Measurements from ENCODE around the gene C8B. TPM values are rescaled to one million over a fixed set of nuclear protein-coding genes. Genes with fewer than 3 reads are reported as not detected.

C8B gene
- total and polyA plus RNA-seq, 2 donors (not counting 1 experiment from before 2014, with no cell fraction given) = not detected

DNA sequence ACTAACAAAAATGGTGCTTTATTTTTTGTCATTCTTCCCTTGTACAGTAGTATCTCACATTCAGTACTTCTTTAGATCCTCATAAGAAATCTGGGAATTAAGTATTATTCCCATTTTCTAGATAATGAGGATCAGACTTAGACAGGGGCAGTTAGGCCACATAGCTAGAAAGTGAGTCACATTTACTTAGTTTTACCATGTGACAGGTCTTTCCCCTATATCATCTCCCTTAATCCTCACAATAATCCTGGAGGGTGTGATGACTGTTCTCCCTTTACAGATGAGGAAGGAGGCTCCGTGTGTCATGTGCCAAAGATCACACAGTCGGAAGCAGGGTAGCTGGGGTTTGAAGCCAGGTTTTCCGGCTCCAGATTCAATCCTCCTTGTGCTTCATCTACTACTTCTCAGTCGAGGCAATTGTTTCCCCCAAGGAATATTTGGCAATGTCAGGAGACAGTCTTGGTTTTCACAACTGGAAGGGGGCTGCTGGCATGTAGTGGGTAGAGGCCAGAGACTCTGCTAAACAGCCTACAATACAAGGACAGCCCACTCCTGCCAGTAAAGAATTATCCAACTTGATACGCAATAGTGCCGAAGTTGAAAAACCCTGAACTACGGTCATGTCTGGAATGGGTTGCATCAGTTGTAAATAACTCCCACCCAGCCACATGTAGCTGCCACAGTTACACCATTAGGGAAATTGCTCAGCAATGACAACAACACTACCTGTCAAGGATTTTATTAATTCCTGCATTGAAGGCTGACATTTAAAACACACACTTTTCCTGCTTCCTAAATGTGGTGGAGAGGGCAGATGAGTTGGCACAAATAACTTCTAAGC lies 54.5 kb downstream of the C8B start:
- no peak for DNase-seq
- no peak overlapping the region for H3K4me3 ChIP-seq (ENCODE audit: control extremely low read depth in 1 of 5, extremely low read depth in 1 of 5, insufficient read depth in 1 of 5, low read depth in 2 of 5, low read length in 4 of 5)
- H3K36me3 ChIP-seq (replicated peaks in 1 of 2; ENCODE audit: control extremely low read depth in 1 of 2, control insufficient read depth in 1 of 2, extremely low read depth in 1 of 2, insufficient read depth in 2 of 2, low read length in 1 of 2) = no peaks in the 10 kb centered on the region
- H3K27ac ChIP-seq (ENCODE audit: low read length in 2 of 2) = no peak overlapping the region
- H3K4me1 ChIP-seq (ENCODE audit: control insufficient read depth in 2 of 2, insufficient read depth in 2 of 2, low read length in 2 of 2) = no peaks in the 10 kb centered on the region
- no peaks in the 10 kb centered on the region for H3K9me3 ChIP-seq (ENCODE audit: control extremely low read depth in 1 of 3, control insufficient read depth in 2 of 3, insufficient read depth in 1 of 3, low read length in 2 of 3)
- WGBS (ENCODE audit: insufficient coverage) = no CpG with 5 or more reads among the region's 7 CpGs
- no peak overlapping the region for H3K4me2 ChIP-seq (replicated peaks; ENCODE audit: low read depth, low read length, poor library complexity, severe bottlenecking)
- H3K9ac ChIP-seq (ENCODE audit: low read length) = no peak overlapping the region
- Mint-ChIP-seq H3K9me3 (ENCODE audit: insufficient read depth) (peaks cover 2% of the 10 kb centered on the region), H3K4me3 (no peak overlapping the region), H3K27ac (no peak overlapping the region), H3K27me3 (peaks cover 6% of the 10 kb centered on the region), H3K4me1 (no peaks in the 10 kb centered on the region)
- POLR2A ChIA-PET = no interaction called here
- CTCF ChIA-PET = interaction anchor here (0.7 kb wide), 1 partner anchor 190 kb away, joined by 3 read pairs; no protein-coding TSS in a partner anchor
- intact Hi-C loops (cut with micrococcal nuclease) = no loop called here
- no peaks in the 10 kb centered on the region for H3K27me3 ChIP-seq (replicated peaks in 1 of 4; ENCODE audit: control extremely low read depth in 1 of 4, control insufficient read depth in 3 of 4, insufficient read depth in 4 of 4, low read length in 3 of 4)
- H4K20me1 ChIP-seq (ENCODE audit: control insufficient read depth, insufficient read depth, low read length, poor library complexity, severe bottlenecking) = no peaks in the 10 kb centered on the region
- H3K79me2 ChIP-seq (ENCODE audit: control insufficient read depth, insufficient read depth, low read length) = no peaks in the 10 kb centered on the region
- H2AFZ ChIP-seq (ENCODE audit: insufficient read depth, low read depth, low read length, poor library complexity, severe bottlenecking) = no peak overlapping the region
- TF ChIP-seq, protein P1, sequence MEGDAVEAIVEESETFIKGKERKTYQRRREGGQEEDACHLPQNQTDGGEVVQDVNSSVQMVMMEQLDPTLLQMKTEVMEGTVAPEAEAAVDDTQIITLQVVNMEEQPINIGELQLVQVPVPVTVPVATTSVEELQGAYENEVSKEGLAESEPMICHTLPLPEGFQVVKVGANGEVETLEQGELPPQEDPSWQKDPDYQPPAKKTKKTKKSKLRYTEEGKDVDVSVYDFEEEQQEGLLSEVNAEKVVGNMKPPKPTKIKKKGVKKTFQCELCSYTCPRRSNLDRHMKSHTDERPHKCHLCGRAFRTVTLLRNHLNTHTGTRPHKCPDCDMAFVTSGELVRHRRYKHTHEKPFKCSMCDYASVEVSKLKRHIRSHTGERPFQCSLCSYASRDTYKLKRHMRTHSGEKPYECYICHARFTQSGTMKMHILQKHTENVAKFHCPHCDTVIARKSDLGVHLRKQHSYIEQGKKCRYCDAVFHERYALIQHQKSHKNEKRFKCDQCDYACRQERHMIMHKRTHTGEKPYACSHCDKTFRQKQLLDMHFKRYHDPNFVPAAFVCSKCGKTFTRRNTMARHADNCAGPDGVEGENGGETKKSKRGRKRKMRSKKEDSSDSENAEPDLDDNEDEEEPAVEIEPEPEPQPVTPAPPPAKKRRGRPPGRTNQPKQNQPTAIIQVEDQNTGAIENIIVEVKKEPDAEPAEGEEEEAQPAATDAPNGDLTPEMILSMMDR (IDR thresholded peaks at IDR 0.05) = no peak
- no peak for TF ChIP-seq EZH2 (IDR thresholded peaks at IDR 0.05; ENCODE audit: borderline replicate concordance, insufficient read depth, low read depth, low read length, poor library complexity, severe bottlenecking)
- ATAC-seq (ENCODE audit: low read depth) = no peak

DNA sequence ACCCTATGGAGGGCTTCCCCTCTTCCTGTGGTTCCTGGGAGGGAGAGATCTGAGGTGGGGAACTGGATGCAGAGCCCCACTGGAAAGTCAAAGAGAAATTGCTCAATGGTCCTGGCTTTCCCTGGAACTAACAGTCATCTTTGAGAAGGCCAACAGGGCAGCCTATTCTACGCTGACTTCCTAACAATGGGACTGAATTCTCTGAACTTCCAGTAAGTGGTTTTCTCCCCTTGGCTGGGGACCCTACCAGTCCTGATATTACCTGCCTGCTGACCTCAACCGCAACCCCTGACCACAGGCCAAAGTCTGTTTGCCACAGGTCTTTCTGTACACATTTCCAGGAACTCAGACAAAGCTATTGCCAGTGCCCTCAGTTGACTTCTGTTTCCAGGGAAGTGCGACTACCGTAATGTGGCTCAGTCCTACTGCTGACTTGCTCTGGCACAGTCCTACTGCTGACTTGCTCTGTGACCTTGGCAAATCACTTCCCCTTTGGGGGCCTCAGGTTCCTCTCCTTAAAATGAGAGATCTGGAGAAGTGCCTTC lies 55.3 kb downstream of the C8B start:
- Mint-ChIP-seq H3K27ac (no peak overlapping the region), H3K9me3 (ENCODE audit: insufficient read depth) (peaks cover 2% of the 10 kb centered on the region), H3K4me3 (no peak overlapping the region), H3K27me3 (peaks cover 6% of the 10 kb centered on the region), H3K4me1 (no peaks in the 10 kb centered on the region)
- Histone ChIP-seq H2AFZ (ENCODE audit: insufficient read depth, low read depth, low read length, poor library complexity, severe bottlenecking) (no peak overlapping the region), H3K79me2 (ENCODE audit: control insufficient read depth, insufficient read depth, low read length) (no peaks in the 10 kb centered on the region), H3K4me2 (replicated peaks; ENCODE audit: low read depth, low read length, poor library complexity, severe bottlenecking) (no peak overlapping the region), H4K20me1 (ENCODE audit: control insufficient read depth, insufficient read depth, low read length, poor library complexity, severe bottlenecking) (no peaks in the 10 kb centered on the region), H3K9me3 (ENCODE audit: control extremely low read depth in 1 of 3, control insufficient read depth in 2 of 3, insufficient read depth in 1 of 3, low read length in 2 of 3) (no peaks in the 10 kb centered on the region), H3K4me3 (ENCODE audit: control extremely low read depth in 1 of 5, extremely low read depth in 1 of 5, insufficient read depth in 1 of 5, low read depth in 2 of 5, low read length in 4 of 5) (no peak overlapping the region), H3K9ac (ENCODE audit: low read length) (no peak overlapping the region), H3K36me3 (replicated peaks in 1 of 2; ENCODE audit: control extremely low read depth in 1 of 2, control insufficient read depth in 1 of 2, extremely low read depth in 1 of 2, insufficient read depth in 2 of 2, low read length in 1 of 2) (no peaks in the 10 kb centered on the region), H3K27ac (ENCODE audit: low read length in 2 of 2) (no peak overlapping the region), H3K27me3 (replicated peaks in 1 of 4; ENCODE audit: control extremely low read depth in 1 of 4, control insufficient read depth in 3 of 4, insufficient read depth in 4 of 4, low read length in 3 of 4) (no peaks in the 10 kb centered on the region), H3K4me1 (ENCODE audit: control insufficient read depth in 2 of 2, insufficient read depth in 2 of 2, low read length in 2 of 2) (no peaks in the 10 kb centered on the region)
- TF ChIP-seq, protein P1 (IDR thresholded peaks at IDR 0.05) = no peak
- TF ChIP-seq EZH2 (IDR thresholded peaks at IDR 0.05; ENCODE audit: borderline replicate concordance, insufficient read depth, low read depth, low read length, poor library complexity, severe bottlenecking) = no peak
- DNase-seq = no peak
- ChIA-PET POLR2A (no interaction called here), CTCF (no interaction called here)
- 68% methylated on average over 4 of the region's 4 CpGs for WGBS (ENCODE audit: insufficient coverage)
- intact Hi-C loops (cut with micrococcal nuclease) = no loop called here
- no peak for ATAC-seq (ENCODE audit: low read depth)

Data from B cell (primary cell).